GM23248 (cell line): ENCODE results near the gene ARNT2. TPM values are rescaled to one million over a fixed set of nuclear protein-coding genes. Genes with fewer than 3 reads are reported as not detected.

Source experiments
- DNase-seq: peaks from one replicate; pipeline ENCODE4 v3.0.0-alpha.2; 2015
- H2AFZ ChIP-seq: fragments of 200-600 bp; sonication (generic); 2 replicates; pipeline ENCODE4 v1.6.1; 2016; ENCODE audit warnings: antibody characterized with exemption
- H3F3A ChIP-seq: fragments of 200-600 bp; sonication (generic); 2 replicates; pipeline ENCODE4 v1.6.1; 2016; ENCODE audit warnings: mild to moderate bottlenecking, antibody characterized with exemption, mixed run types; ENCODE audit not compliant: insufficient read depth
- H3K27ac ChIP-seq: fragments of 200-600 bp; sonication (generic); 2 replicates; pipeline ENCODE4 v1.5.1; 2016; ENCODE audit warnings: mild to moderate bottlenecking
- H3K27me3 ChIP-seq: fragments of 200-600 bp; sonication (generic); replicated peaks from 2 replicates; pipeline ENCODE4 v1.6.1; 2016; ENCODE audit warnings: mild to moderate bottlenecking; ENCODE audit not compliant: insufficient read depth
- H3K36me3 ChIP-seq: fragments of 200-600 bp; sonication (generic); 2 replicates; pipeline ENCODE4 v1.6.1; 2016; ENCODE audit warnings: low read depth, mild to moderate bottlenecking
- H3K4me1 ChIP-seq: fragments of 200-600 bp; sonication (generic); 2 replicates; pipeline ENCODE4 v1.6.1; 2016; ENCODE audit warnings: mild to moderate bottlenecking; ENCODE audit not compliant: insufficient read depth
- H3K4me2 ChIP-seq: fragments of 200-600 bp; sonication (generic); one replicate; pipeline ENCODE4 v1.6.1; 2016; ENCODE audit warnings: mild to moderate bottlenecking; ENCODE audit not compliant: unreplicated experiment
- H3K4me3 ChIP-seq: fragments of 200-600 bp; sonication (generic); 2 replicates; pipeline ENCODE4 v1.5.1; 2016; ENCODE audit warnings: mild to moderate bottlenecking
- H3K79me2 ChIP-seq: fragments of 200-600 bp; sonication (generic); 2 replicates; pipeline ENCODE4 v1.6.1; 2016; ENCODE audit warnings: mild to moderate bottlenecking; ENCODE audit not compliant: insufficient read depth
- H3K9ac ChIP-seq: fragments of 200-600 bp; sonication (generic); 2 replicates; pipeline ENCODE4 v1.6.1; 2016; ENCODE audit warnings: mild to moderate bottlenecking
- H3K9me2 ChIP-seq: fragments of 200-600 bp; sonication (generic); 2 replicates; pipeline ENCODE4 v1.6.1; 2016; ENCODE audit warnings: mixed run types, mild to moderate bottlenecking, moderate library complexity; ENCODE audit not compliant: insufficient read depth
- H3K9me3 ChIP-seq: fragments of 200-600 bp; sonication (generic); one replicate; pipeline ENCODE4 v1.6.1; 2017; ENCODE audit warnings: low read depth
- H4K20me1 ChIP-seq: fragments of 200-600 bp; sonication (generic); 2 replicates; pipeline ENCODE4 v1.6.0; 2016; ENCODE audit not compliant: insufficient read depth
- EZH2 ChIP-seq: fragments of 200-600 bp; sonication (generic); IDR thresholded peaks from 2 replicates; pipeline ENCODE4 v1.6.1; 2018; ENCODE audit warnings: antibody characterized with exemption, mild to moderate bottlenecking; ENCODE audit not compliant: insufficient read depth, poor library complexity, severe bottlenecking
- EZH2phosphoT487 ChIP-seq: fragments of 200-600 bp; sonication (generic); IDR thresholded peaks from 2 replicates; pipeline ENCODE4 v1.6.1; 2018; ENCODE audit warnings: antibody characterized with exemption, moderate library complexity, mild to moderate bottlenecking, low read depth; ENCODE audit not compliant: insufficient read depth
- WGBS, 2 experiments: methylation state at CpG; one replicate each; pipeline ENCODE4 v1.1.6; 2015 to 2017; ENCODE audit warnings: low lambda C conversion rate in 2 of 2, low coverage in 1 of 2; ENCODE audit errors: missing lambda C conversion rate in 2 of 2; 5-methylcytosine and 5-hydroxymethylcytosine counted together
- in situ Hi-C: fragments of 300-500 bp; cut with MboI; formaldehyde crosslinking; loops from 2 replicates; pipeline ENCODE4 v1.15.0; 2020
- polyA plus RNA-seq: library from polyadenylated mRNA; unstranded; fragments of >200 nt; fragmentation: Nextera tagmentation; extraction: Ambion mirVana; gene quantifications from 2 replicates; pipeline ENCODE4 v1.2.1, GENCODE V29; 2016
- total RNA-seq: library from RNA; depleted of rRNA; stranded (reverse); fragments of >200 nt; shearing (Covaris generic); gene quantifications from 2 replicates; pipeline ENCODE4 v1.2.3, GENCODE V29; 2014

Gene ARNT2
- total and polyA plus RNA-seq, 2 experiments from 2014 or later: 9.3 to 23.5 TPM

DNA sequence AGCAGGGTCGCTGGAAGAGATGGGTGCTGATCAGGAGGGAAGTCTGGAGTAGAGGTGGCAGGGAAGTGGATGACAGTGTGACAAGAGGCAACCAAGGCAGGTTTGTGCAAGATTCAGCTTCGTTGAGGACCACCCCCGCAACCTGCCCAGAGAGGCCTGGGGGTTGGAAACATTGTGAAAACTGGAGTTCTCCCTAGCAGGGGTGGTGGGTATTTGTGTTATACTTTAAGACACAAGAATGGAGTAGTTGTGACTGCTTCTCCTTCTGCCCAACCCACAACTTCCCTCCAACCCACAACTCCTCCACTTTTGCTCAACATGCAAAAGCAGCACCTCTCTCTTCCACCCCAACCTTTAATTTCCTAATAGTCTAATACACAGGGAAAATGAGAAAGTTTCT lies 8.6 kb upstream of the ARNT2 start:
- Histone ChIP-seq H3K9ac (no peak overlapping the region), H3K79me2 (no peaks in the 10 kb centered on the region), H4K20me1 (no peaks in the 10 kb centered on the region), H3K4me2 (no peak overlapping the region), H3K9me2 (no peaks in the 10 kb centered on the region), H3K4me1 (no peaks in the 10 kb centered on the region), H3K27me3 (peaks cover 11% of the 10 kb centered on the region), H2AFZ (no peak overlapping the region), H3K27ac (no peak overlapping the region), H3F3A (no peaks in the 10 kb centered on the region), H3K9me3 (no peaks in the 10 kb centered on the region), H3K4me3 (no peak overlapping the region), H3K36me3 (no peaks in the 10 kb centered on the region)
- DNase-seq: no peak
- TF ChIP-seq EZH2phosphoT487 (no peak), EZH2 (no peak)
- in situ Hi-C loops: no loop called here
- WGBS, 2 experiments: 66 to 80% methylated on average over 3 of the region's 3 CpGs

- no peak overlapping the region for H2AFZ ChIP-seq
- no peak for DNase-seq
- 44% methylated on average over 7 of the region's 7 CpGs for WGBS, 2 experiments
- H4K20me1 ChIP-seq: no peaks in the 10 kb centered on the region
- H3F3A ChIP-seq: no peaks in the 10 kb centered on the region
- H3K27ac ChIP-seq: no peak overlapping the region
- no peak for TF ChIP-seq EZH2phosphoT487
- no peak for TF ChIP-seq EZH2
- H3K9me2 ChIP-seq: no peaks in the 10 kb centered on the region
- H3K36me3 ChIP-seq: no peaks in the 10 kb centered on the region
- no peaks in the 10 kb centered on the region for H3K79me2 ChIP-seq
- no peak overlapping the region for H3K4me2 ChIP-seq
- H3K9me3 ChIP-seq: no peaks in the 10 kb centered on the region
- in situ Hi-C loops: no loop called here
- H3K4me1 ChIP-seq: no peaks in the 10 kb centered on the region
- no peak overlapping the region for H3K4me3 ChIP-seq
- no peak overlapping the region for H3K9ac ChIP-seq
- H3K27me3 ChIP-seq: peaks cover 11% of the 10 kb centered on the region
These were observed 8.1 kb upstream of the ARNT2 start for GRCh38 chr15:80396096-80396495.

- in situ Hi-C loops: no loop called here
- no peaks in the 10 kb centered on the region for H3K79me2 ChIP-seq
- H4K20me1 ChIP-seq: no peaks in the 10 kb centered on the region
- H3K9me2 ChIP-seq: no peaks in the 10 kb centered on the region
- H3K9me3 ChIP-seq: no peaks in the 10 kb centered on the region
- no peak overlapping the region for H2AFZ ChIP-seq
- TF ChIP-seq EZH2 (no peak), EZH2phosphoT487 (no peak)
- no peak overlapping the region for H3K4me2 ChIP-seq
- no peak overlapping the region for H3K27ac ChIP-seq
- no peaks in the 10 kb centered on the region for H3K36me3 ChIP-seq
- 56 to 63% methylated on average over 3 of the region's 3 CpGs for WGBS, 2 experiments
- peaks cover 11% of the 10 kb centered on the region for H3K27me3 ChIP-seq
- H3F3A ChIP-seq: no peaks in the 10 kb centered on the region
- H3K9ac ChIP-seq: no peak overlapping the region
- H3K4me3 ChIP-seq: no peak overlapping the region
- no peak for DNase-seq
- no peaks in the 10 kb centered on the region for H3K4me1 ChIP-seq
These were observed 4.7 kb upstream of the ARNT2 start for GRCh38 chr15:80399508-80399907.

DNA sequence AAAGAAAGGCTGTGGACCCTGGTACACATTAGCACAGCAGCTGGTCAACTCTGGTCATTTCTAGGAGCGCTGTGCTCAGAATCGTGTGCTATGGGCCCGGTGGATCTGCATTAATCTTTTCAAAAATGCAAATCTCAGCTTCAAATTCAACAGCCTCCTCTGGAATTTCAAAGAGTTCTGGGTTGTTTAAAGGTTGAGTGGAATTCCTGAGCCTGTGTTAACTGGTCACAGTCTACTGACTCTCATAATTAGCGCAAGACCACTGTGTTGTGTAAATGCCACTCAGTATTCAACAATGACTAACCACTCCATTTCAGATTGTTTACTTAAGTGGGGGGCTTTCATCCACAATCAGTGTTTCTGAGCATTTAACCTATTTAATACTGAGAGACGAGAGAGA lies 2.7 kb upstream of the ARNT2 start:
- Histone ChIP-seq H4K20me1 (no peaks in the 10 kb centered on the region), H3K36me3 (no peaks in the 10 kb centered on the region), H3K27ac (no peak overlapping the region), H3K4me3 (no peak overlapping the region), H3K79me2 (no peaks in the 10 kb centered on the region), H3K4me2 (no peak overlapping the region), H3K9me2 (no peaks in the 10 kb centered on the region), H2AFZ (no peak overlapping the region), H3K9ac (no peak overlapping the region), H3F3A (no peaks in the 10 kb centered on the region), H3K27me3 (peaks cover 11% of the 10 kb centered on the region), H3K9me3 (no peaks in the 10 kb centered on the region), H3K4me1 (no peaks in the 10 kb centered on the region)
- no peak for DNase-seq
- TF ChIP-seq EZH2: no peak
- no peak for TF ChIP-seq EZH2phosphoT487
- WGBS, 2 experiments: 88% methylated on average over 5 of the region's 5 CpGs
- in situ Hi-C loops: no loop called here

GRCh38 chr15:80402339-80402738 lies 1.8 kb upstream of the ARNT2 start:
- H3K9ac ChIP-seq: no peak overlapping the region
- in situ Hi-C loops: no loop called here
- no peaks in the 10 kb centered on the region for H4K20me1 ChIP-seq
- WGBS, 2 experiments: 76 to 86% methylated on average over 3 of the region's 3 CpGs
- H3F3A ChIP-seq: no peaks in the 10 kb centered on the region
- no peak overlapping the region for H2AFZ ChIP-seq
- no peak for DNase-seq
- no peaks in the 10 kb centered on the region for H3K4me1 ChIP-seq
- H3K27ac ChIP-seq: no peak overlapping the region
- H3K79me2 ChIP-seq: no peaks in the 10 kb centered on the region
- H3K9me3 ChIP-seq: no peaks in the 10 kb centered on the region
- peaks cover 4% of the 10 kb centered on the region for H3K27me3 ChIP-seq
- H3K4me2 ChIP-seq: no peak overlapping the region
- H3K9me2 ChIP-seq: no peaks in the 10 kb centered on the region
- no peak overlapping the region for H3K4me3 ChIP-seq
- no peaks in the 10 kb centered on the region for H3K36me3 ChIP-seq
- no peak for TF ChIP-seq EZH2
- TF ChIP-seq EZH2phosphoT487: no peak
